ENCODE data around the gene HMGCL. TPM values are rescaled to one million over a fixed set of nuclear protein-coding genes. Genes with fewer than 3 reads are reported as not detected.

Gene HMGCL
- total and polyA plus RNA-seq, 2 of the 13 experiments (the other 11 are each of a cell fraction or from before 2014, with no cell fraction given): 21.3 to 41.4 TPM

DNA sequence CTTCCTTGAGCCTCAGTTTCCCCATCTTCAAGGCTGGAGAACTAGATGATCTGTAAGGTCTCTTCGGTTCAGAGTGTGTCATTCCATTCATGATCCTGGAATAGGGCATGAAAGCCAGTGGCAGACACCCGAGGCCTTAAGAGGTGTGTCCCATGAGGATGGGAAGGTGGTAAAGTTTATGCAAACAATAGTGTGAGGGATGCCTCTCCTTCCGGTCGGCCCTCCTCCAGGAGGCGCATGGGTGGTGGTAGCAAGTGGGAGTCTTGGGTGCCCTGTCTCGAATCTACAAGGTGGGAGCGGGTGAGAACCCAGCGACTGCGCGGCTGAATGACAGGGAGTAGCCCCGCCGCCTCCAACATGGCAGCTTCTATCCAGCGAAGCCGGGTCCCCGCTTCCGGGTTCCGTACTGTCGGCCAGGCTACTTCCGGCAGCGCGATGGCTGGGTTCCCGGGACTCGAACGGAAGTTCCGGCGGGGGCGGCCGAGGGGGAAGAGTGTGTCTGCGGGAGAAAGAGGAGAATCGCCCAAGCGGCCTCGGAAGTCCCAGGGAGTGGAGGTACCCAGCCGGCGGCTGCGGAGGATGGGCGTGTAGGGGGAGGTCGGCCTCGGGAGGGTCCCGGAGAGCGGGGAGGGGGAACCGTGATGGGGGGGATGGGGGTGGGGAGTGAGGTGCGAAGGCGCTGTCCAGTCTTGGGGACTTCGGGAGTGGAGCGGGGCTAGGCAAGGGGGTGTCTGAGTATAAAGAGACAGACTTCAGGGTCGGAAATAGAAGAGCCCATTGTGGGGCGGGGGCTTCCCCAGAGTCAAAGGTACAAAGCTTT, 34.3 kb downstream of the HMGCL start, which contains the start of gene LYPLA2 (continued):
- TF ChIP-seq, protein P1, sequence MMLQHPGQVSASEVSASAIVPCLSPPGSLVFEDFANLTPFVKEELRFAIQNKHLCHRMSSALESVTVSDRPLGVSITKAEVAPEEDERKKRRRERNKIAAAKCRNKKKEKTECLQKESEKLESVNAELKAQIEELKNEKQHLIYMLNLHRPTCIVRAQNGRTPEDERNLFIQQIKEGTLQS (CRISPR knock-in tag; IDR thresholded peaks at IDR 0.05): no peak
- TF ChIP-seq SMAD3 (CRISPR knock-in tag; IDR thresholded peaks at IDR 0.05): 0 out of 2 replicates have a peak, but pooled peaks have one; percentile 15
- TF ChIP-seq SRY (CRISPR knock-in tag; IDR thresholded peaks at IDR 0.05): no peak
- TF ChIP-seq, protein P2, sequence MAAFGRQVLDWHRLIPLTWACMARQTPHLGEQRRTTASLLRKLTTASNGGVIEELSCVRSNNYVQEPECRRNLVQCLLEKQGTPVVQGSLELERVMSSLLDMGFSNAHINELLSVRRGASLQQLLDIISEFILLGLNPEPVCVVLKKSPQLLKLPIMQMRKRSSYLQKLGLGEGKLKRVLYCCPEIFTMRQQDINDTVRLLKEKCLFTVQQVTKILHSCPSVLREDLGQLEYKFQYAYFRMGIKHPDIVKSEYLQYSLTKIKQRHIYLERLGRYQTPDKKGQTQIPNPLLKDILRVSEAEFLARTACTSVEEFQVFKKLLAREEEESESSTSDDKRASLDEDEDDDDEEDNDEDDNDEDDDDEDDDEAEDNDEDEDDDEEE (CRISPR knock-in tag; IDR thresholded peaks at IDR 0.05): no peak
- no peak for TF ChIP-seq ZBTB1 (CRISPR knock-in tag; IDR thresholded peaks at IDR 0.05; ENCODE audit: borderline replicate concordance)
- TF ChIP-seq, protein P3, sequence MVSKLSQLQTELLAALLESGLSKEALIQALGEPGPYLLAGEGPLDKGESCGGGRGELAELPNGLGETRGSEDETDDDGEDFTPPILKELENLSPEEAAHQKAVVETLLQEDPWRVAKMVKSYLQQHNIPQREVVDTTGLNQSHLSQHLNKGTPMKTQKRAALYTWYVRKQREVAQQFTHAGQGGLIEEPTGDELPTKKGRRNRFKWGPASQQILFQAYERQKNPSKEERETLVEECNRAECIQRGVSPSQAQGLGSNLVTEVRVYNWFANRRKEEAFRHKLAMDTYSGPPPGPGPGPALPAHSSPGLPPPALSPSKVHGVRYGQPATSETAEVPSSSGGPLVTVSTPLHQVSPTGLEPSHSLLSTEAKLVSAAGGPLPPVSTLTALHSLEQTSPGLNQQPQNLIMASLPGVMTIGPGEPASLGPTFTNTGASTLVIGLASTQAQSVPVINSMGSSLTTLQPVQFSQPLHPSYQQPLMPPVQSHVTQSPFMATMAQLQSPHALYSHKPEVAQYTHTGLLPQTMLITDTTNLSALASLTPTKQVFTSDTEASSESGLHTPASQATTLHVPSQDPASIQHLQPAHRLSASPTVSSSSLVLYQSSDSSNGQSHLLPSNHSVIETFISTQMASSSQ (IDR thresholded peaks at IDR 0.05; ENCODE audit: low read depth): no peak
- TF ChIP-seq, protein P3 (CRISPR knock-in tag; IDR thresholded peaks at IDR 0.05; ENCODE audit: borderline replicate concordance): no peak
- TF ChIP-seq, protein P4, sequence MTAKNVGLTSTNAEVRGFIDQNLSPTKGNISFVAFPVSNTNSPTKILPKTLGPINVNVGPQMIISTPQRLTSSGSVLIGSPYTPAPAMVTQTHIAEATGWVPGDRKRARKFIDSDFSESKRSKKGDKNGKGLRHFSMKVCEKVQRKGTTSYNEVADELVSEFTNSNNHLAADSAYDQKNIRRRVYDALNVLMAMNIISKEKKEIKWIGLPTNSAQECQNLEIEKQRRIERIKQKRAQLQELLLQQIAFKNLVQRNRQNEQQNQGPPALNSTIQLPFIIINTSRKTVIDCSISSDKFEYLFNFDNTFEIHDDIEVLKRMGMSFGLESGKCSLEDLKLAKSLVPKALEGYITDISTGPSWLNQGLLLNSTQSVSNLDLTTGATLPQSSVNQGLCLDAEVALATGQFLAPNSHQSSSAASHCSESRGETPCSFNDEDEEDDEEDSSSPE (CRISPR knock-in tag; IDR thresholded peaks at IDR 0.05): peak; percentile 38; the same call in 1 of the 2 replicates
- TF ChIP-seq POLR2AphosphoS5 (IDR thresholded peaks at IDR 0.05; ENCODE audit: low read depth, low read length): peak; percentile 75
- no peak for TF ChIP-seq ZSCAN12 (CRISPR knock-in tag; IDR thresholded peaks at IDR 0.05)
- TF ChIP-seq, protein P5, sequence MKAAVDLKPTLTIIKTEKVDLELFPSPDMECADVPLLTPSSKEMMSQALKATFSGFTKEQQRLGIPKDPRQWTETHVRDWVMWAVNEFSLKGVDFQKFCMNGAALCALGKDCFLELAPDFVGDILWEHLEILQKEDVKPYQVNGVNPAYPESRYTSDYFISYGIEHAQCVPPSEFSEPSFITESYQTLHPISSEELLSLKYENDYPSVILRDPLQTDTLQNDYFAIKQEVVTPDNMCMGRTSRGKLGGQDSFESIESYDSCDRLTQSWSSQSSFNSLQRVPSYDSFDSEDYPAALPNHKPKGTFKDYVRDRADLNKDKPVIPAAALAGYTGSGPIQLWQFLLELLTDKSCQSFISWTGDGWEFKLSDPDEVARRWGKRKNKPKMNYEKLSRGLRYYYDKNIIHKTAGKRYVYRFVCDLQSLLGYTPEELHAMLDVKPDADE (CRISPR knock-in tag; IDR thresholded peaks at IDR 0.05): no peak
- TF ChIP-seq, protein P6, sequence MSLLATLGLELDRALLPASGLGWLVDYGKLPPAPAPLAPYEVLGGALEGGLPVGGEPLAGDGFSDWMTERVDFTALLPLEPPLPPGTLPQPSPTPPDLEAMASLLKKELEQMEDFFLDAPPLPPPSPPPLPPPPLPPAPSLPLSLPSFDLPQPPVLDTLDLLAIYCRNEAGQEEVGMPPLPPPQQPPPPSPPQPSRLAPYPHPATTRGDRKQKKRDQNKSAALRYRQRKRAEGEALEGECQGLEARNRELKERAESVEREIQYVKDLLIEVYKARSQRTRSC (CRISPR knock-in tag; IDR thresholded peaks at IDR 0.05; ENCODE audit: low read depth): no peak
- TF ChIP-seq ZNF746 (CRISPR knock-in tag; IDR thresholded peaks at IDR 0.05): no peak
- TF ChIP-seq ZSCAN21 (CRISPR knock-in tag; IDR thresholded peaks at IDR 0.05; ENCODE audit: borderline replicate concordance): no peak
- TF ChIP-seq KDM6A (CRISPR knock-in tag; IDR thresholded peaks at IDR 0.05; ENCODE audit: low read depth): no peak
- TF ChIP-seq, protein P7, sequence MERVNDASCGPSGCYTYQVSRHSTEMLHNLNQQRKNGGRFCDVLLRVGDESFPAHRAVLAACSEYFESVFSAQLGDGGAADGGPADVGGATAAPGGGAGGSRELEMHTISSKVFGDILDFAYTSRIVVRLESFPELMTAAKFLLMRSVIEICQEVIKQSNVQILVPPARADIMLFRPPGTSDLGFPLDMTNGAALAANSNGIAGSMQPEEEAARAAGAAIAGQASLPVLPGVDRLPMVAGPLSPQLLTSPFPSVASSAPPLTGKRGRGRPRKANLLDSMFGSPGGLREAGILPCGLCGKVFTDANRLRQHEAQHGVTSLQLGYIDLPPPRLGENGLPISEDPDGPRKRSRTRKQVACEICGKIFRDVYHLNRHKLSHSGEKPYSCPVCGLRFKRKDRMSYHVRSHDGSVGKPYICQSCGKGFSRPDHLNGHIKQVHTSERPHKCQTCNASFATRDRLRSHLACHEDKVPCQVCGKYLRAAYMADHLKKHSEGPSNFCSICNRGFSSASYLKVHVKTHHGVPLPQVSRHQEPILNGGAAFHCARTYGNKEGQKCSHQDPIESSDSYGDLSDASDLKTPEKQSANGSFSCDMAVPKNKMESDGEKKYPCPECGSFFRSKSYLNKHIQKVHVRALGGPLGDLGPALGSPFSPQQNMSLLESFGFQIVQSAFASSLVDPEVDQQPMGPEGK (CRISPR knock-in tag; IDR thresholded peaks at IDR 0.05): peak; percentile 76
- TF ChIP-seq ZNF777 (CRISPR knock-in tag; IDR thresholded peaks at IDR 0.05): no peak
- TF ChIP-seq MIXL1 (CRISPR knock-in tag; IDR thresholded peaks at IDR 0.05): peak; percentile 18; the same call in 1 of the 2 replicates
- no peak for TF ChIP-seq CENPT (CRISPR knock-in tag; IDR thresholded peaks at IDR 0.05; ENCODE audit: low read depth)
